ENCODE results near the gene UQCC5. TPM values are rescaled to one million over a fixed set of nuclear protein-coding genes. Genes with fewer than 3 reads are reported as not detected.

Gene UQCC5
- polyA plus RNA-seq, 2 donors: 20.9 to 37.7 TPM

GRCh38 chr3:52503788-52504424, 32.5 kb upstream of the UQCC5 start:
- no peaks in the 10 kb centered on the region for H3K27me3 ChIP-seq (ENCODE audit: control insufficient read depth in 1 of 2, insufficient read depth in 2 of 2, low read length in 2 of 2)
- H3K4me1 ChIP-seq (ENCODE audit: control insufficient read depth in 2 of 2, insufficient read depth in 2 of 2, low read length in 1 of 2): no peaks in the 10 kb centered on the region
- WGBS, 2 donors: 57 to 71% methylated on average over 23 of the region's 23 CpGs
- H3K27ac ChIP-seq (ENCODE audit: low read depth in 2 of 2, low read length in 1 of 2): no peak overlapping the region
- H3K9me3 ChIP-seq (ENCODE audit: control insufficient read depth in 2 of 2, insufficient read depth in 1 of 2, low read depth in 1 of 2, low read length in 1 of 2): no peaks in the 10 kb centered on the region
- no peak overlapping the region for H3K4me3 ChIP-seq (ENCODE audit: low read depth in 1 of 2, low read length in 2 of 2)
- H3K36me3 ChIP-seq (ENCODE audit: control insufficient read depth in 2 of 2, insufficient read depth in 2 of 2, low read length in 1 of 2): peaks cover 0 to 2% of the 10 kb centered on the region in 2 donors

- Histone ChIP-seq H3K4me1 (ENCODE audit: control insufficient read depth in 2 of 2, insufficient read depth in 2 of 2, low read length in 1 of 2) (no peaks in the 10 kb centered on the region), H3K36me3 (ENCODE audit: control insufficient read depth in 2 of 2, insufficient read depth in 2 of 2, low read length in 1 of 2) (peaks cover 0 to 2% of the 10 kb centered on the region in 2 donors), H3K9me3 (ENCODE audit: control insufficient read depth in 2 of 2, insufficient read depth in 1 of 2, low read depth in 1 of 2, low read length in 1 of 2) (no peaks in the 10 kb centered on the region), H3K4me3 (ENCODE audit: low read depth in 1 of 2, low read length in 2 of 2) (no peak overlapping the region), H3K27ac (ENCODE audit: low read depth in 2 of 2, low read length in 1 of 2) (no peak overlapping the region), H3K27me3 (ENCODE audit: control insufficient read depth in 1 of 2, insufficient read depth in 2 of 2, low read length in 2 of 2) (no peaks in the 10 kb centered on the region)
- WGBS, 2 donors: 84 to 90% methylated on average over 10 of the region's 10 CpGs
Observed at GRCh38 chr3:52504977-52505376, 31.4 kb upstream of the UQCC5 start.

DNA sequence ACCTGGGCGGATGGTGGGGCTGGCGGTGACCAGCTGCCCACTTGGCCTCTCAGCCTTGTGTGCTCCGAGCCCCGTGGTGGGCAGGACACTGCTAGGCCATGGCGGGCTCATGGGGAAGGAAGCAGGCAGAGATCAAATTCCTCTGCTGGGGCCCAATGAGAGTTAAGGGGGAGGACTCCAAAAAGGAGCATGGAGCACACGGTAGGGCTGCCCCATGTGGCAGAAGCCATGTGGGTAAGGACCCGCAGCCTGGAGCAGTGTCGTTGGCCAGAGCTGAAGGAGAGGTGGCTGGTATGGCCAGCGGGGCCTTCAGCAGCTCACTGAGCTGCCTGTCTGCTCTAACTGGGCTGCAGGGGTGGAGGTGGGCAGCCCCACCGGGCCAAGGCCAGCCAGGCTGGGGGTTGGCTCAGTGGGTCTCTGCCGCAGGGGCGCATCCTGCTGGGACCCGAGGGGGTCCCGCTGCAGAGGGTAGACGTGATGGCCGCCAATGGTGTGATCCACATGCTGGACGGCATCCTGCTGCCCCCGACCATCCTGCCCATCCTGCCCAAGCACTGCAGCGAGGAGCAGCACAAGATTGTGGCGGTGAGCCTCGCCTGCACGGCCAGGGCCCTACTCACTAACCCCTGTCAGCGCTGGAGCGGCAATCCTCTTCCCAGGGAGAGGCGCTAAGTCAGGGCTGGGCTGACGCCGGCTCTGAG, 30.0 kb upstream of the UQCC5 start:
- WGBS, 2 donors: 86 to 89% methylated on average over 25 to 27 of the region's 27 CpGs
- no peaks in the 10 kb centered on the region for H3K4me1 ChIP-seq (ENCODE audit: control insufficient read depth in 2 of 2, insufficient read depth in 2 of 2, low read length in 1 of 2)

GRCh38 chr3:52507359-52507758, 29.0 kb upstream of the UQCC5 start:
- Histone ChIP-seq H3K9me3 (ENCODE audit: control insufficient read depth in 2 of 2, insufficient read depth in 1 of 2, low read depth in 1 of 2, low read length in 1 of 2) (no peaks in the 10 kb centered on the region), H3K36me3 (ENCODE audit: control insufficient read depth in 2 of 2, insufficient read depth in 2 of 2, low read length in 1 of 2) (peaks cover 0 to 2% of the 10 kb centered on the region in 2 donors), H3K4me1 (ENCODE audit: control insufficient read depth in 2 of 2, insufficient read depth in 2 of 2, low read length in 1 of 2) (no peaks in the 10 kb centered on the region), H3K27me3 (ENCODE audit: control insufficient read depth in 1 of 2, insufficient read depth in 2 of 2, low read length in 2 of 2) (no peaks in the 10 kb centered on the region), H3K27ac (ENCODE audit: low read depth in 2 of 2, low read length in 1 of 2) (no peak overlapping the region), H3K4me3 (ENCODE audit: low read depth in 1 of 2, low read length in 2 of 2) (no peak overlapping the region)
- WGBS, 2 donors: 48 to 73% methylated on average over 5 of the region's 5 CpGs

More for the DNA sequence above, 30.0 kb upstream of the UQCC5 start:
- Histone ChIP-seq H3K36me3 (ENCODE audit: control insufficient read depth in 2 of 2, insufficient read depth in 2 of 2, low read length in 1 of 2) (peaks cover 0 to 2% of the 10 kb centered on the region in 2 donors), H3K27me3 (ENCODE audit: control insufficient read depth in 1 of 2, insufficient read depth in 2 of 2, low read length in 2 of 2) (no peaks in the 10 kb centered on the region), H3K27ac (ENCODE audit: low read depth in 2 of 2, low read length in 1 of 2) (no peak overlapping the region), H3K4me3 (ENCODE audit: low read depth in 1 of 2, low read length in 2 of 2) (no peak overlapping the region), H3K9me3 (ENCODE audit: control insufficient read depth in 2 of 2, insufficient read depth in 1 of 2, low read depth in 1 of 2, low read length in 1 of 2) (no peaks in the 10 kb centered on the region)

- no peaks in the 10 kb centered on the region for H3K27me3 ChIP-seq (ENCODE audit: control insufficient read depth in 1 of 2, insufficient read depth in 2 of 2, low read length in 2 of 2)
- H3K27ac ChIP-seq (ENCODE audit: low read depth in 2 of 2, low read length in 1 of 2): no peak overlapping the region
- H3K4me1 ChIP-seq (ENCODE audit: control insufficient read depth in 2 of 2, insufficient read depth in 2 of 2, low read length in 1 of 2): no peaks in the 10 kb centered on the region
- 66 to 67% methylated on average over 12 of the region's 12 CpGs for WGBS, 2 donors
- no peak overlapping the region for H3K4me3 ChIP-seq (ENCODE audit: low read depth in 1 of 2, low read length in 2 of 2)
- peaks cover 0 to 2% of the 10 kb centered on the region in 2 donors for H3K36me3 ChIP-seq (ENCODE audit: control insufficient read depth in 2 of 2, insufficient read depth in 2 of 2, low read length in 1 of 2)
- H3K9me3 ChIP-seq (ENCODE audit: control insufficient read depth in 2 of 2, insufficient read depth in 1 of 2, low read depth in 1 of 2, low read length in 1 of 2): no peaks in the 10 kb centered on the region
Observed at GRCh38 chr3:52509753-52510328, 26.6 kb upstream of the UQCC5 start.

DNA sequence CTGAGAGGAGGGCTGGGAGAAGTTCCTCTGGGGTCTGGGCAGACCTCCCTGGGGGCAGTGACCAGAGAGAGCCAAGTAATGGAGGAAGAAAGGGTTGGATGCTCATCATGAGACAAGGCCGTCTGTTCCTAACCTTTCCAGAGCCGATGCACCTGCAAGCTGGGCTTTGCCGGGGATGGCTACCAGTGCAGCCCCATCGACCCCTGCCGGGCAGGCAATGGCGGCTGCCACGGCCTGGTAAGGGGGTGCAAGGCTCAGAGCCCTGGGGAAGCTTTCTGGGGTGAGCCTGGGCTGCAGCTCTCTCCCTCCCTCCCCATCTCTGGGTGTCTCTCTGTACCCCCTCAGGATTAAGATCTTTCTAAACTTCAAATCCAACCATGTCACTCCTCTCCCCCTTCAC, 24.9 kb upstream of the UQCC5 start:
- Histone ChIP-seq H3K27ac (ENCODE audit: low read depth in 2 of 2, low read length in 1 of 2) (no peak overlapping the region), H3K4me1 (ENCODE audit: control insufficient read depth in 2 of 2, insufficient read depth in 2 of 2, low read length in 1 of 2) (no peaks in the 10 kb centered on the region), H3K4me3 (ENCODE audit: low read depth in 1 of 2, low read length in 2 of 2) (no peak overlapping the region), H3K27me3 (ENCODE audit: control insufficient read depth in 1 of 2, insufficient read depth in 2 of 2, low read length in 2 of 2) (no peaks in the 10 kb centered on the region), H3K36me3 (ENCODE audit: control insufficient read depth in 2 of 2, insufficient read depth in 2 of 2, low read length in 1 of 2) (peaks cover 0 to 1% of the 10 kb centered on the region in 2 donors), H3K9me3 (ENCODE audit: control insufficient read depth in 2 of 2, insufficient read depth in 1 of 2, low read depth in 1 of 2, low read length in 1 of 2) (no peaks in the 10 kb centered on the region)
- 84 to 87% methylated on average over 7 of the region's 7 CpGs for WGBS, 2 donors

GRCh38 chr3:52512105-52512504, 24.3 kb upstream of the UQCC5 start:
- no peak overlapping the region for H3K4me3 ChIP-seq (ENCODE audit: low read depth in 1 of 2, low read length in 2 of 2)
- 67 to 68% methylated on average over 8 of the region's 8 CpGs for WGBS, 2 donors
- no peaks in the 10 kb centered on the region for H3K9me3 ChIP-seq (ENCODE audit: control insufficient read depth in 2 of 2, insufficient read depth in 1 of 2, low read depth in 1 of 2, low read length in 1 of 2)
- no peaks in the 10 kb centered on the region for H3K27me3 ChIP-seq (ENCODE audit: control insufficient read depth in 1 of 2, insufficient read depth in 2 of 2, low read length in 2 of 2)
- no peaks in the 10 kb centered on the region for H3K36me3 ChIP-seq (ENCODE audit: control insufficient read depth in 2 of 2, insufficient read depth in 2 of 2, low read length in 1 of 2)
- H3K27ac ChIP-seq (ENCODE audit: low read depth in 2 of 2, low read length in 1 of 2): no peak overlapping the region
- no peaks in the 10 kb centered on the region for H3K4me1 ChIP-seq (ENCODE audit: control insufficient read depth in 2 of 2, insufficient read depth in 2 of 2, low read length in 1 of 2)

DNA sequence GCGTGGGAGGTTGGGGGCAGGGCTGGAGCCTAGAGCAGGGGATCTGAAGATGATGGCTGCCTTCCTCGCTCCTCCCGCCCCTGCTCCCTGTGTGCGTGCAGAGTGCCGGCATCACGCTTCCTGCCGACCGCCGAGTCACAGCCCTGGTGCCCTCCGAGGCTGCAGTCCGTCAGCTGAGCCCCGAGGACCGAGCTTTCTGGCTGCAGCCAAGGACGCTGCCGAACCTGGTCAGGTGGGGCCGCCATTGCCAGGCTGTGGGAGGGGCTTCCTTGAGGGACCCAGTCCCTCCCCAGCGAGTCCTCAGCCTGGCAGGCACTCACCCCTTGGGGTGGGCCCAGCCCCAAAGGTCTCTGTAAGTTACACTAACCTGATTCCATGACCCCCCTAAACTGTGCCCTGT, 23.7 kb upstream of the UQCC5 start:
- 73 to 81% methylated on average over 17 of the region's 17 CpGs for WGBS, 2 donors
- H3K36me3 ChIP-seq (ENCODE audit: control insufficient read depth in 2 of 2, insufficient read depth in 2 of 2, low read length in 1 of 2): no peaks in the 10 kb centered on the region

GRCh38 chr3:52513281-52513680, 23.1 kb upstream of the UQCC5 start:
- H3K36me3 ChIP-seq (ENCODE audit: control insufficient read depth in 2 of 2, insufficient read depth in 2 of 2, low read length in 1 of 2): no peaks in the 10 kb centered on the region
- peaks cover 0 to 5% of the 10 kb centered on the region in 2 donors for H3K4me1 ChIP-seq (ENCODE audit: control insufficient read depth in 2 of 2, insufficient read depth in 2 of 2, low read length in 1 of 2)
- no peaks in the 10 kb centered on the region for H3K27me3 ChIP-seq (ENCODE audit: control insufficient read depth in 1 of 2, insufficient read depth in 2 of 2, low read length in 2 of 2)
- no peak overlapping the region for H3K4me3 ChIP-seq (ENCODE audit: low read depth in 1 of 2, low read length in 2 of 2)
- H3K9me3 ChIP-seq (ENCODE audit: control insufficient read depth in 2 of 2, insufficient read depth in 1 of 2, low read depth in 1 of 2, low read length in 1 of 2): no peaks in the 10 kb centered on the region
- H3K27ac ChIP-seq (ENCODE audit: low read depth in 2 of 2, low read length in 1 of 2): no peak overlapping the region
- 86 to 90% methylated on average over 7 of the region's 7 CpGs for whole genome bisulfite sequencing, 2 donors

More for the DNA sequence above, 23.7 kb upstream of the UQCC5 start:
- Histone ChIP-seq H3K27me3 (ENCODE audit: control insufficient read depth in 1 of 2, insufficient read depth in 2 of 2, low read length in 2 of 2) (no peaks in the 10 kb centered on the region), H3K27ac (ENCODE audit: low read depth in 2 of 2, low read length in 1 of 2) (no peak overlapping the region), H3K4me1 (ENCODE audit: control insufficient read depth in 2 of 2, insufficient read depth in 2 of 2, low read length in 1 of 2) (peaks cover 0 to under 1% of the 10 kb centered on the region in 2 donors), H3K9me3 (ENCODE audit: control insufficient read depth in 2 of 2, insufficient read depth in 1 of 2, low read depth in 1 of 2, low read length in 1 of 2) (no peaks in the 10 kb centered on the region), H3K4me3 (ENCODE audit: low read depth in 1 of 2, low read length in 2 of 2) (no peak overlapping the region)
